C4-2B (cell line): Measurements from ENCODE around the gene THEM4.

ENCODE experiments used
- ZFX ChIP-seq: fragments of 450-650 bp; IDR thresholded peaks from 2 replicates; pipeline ENCODE4 v1.6.1; 2017
- TF ChIP-seq, protein P1 (sequence below): fragments of 450-650 bp; conservative IDR thresholded peaks from 2 replicates; pipeline ENCODE4 v1.5.1; 2017; ENCODE audit warnings: mild to moderate bottlenecking

DNA sequence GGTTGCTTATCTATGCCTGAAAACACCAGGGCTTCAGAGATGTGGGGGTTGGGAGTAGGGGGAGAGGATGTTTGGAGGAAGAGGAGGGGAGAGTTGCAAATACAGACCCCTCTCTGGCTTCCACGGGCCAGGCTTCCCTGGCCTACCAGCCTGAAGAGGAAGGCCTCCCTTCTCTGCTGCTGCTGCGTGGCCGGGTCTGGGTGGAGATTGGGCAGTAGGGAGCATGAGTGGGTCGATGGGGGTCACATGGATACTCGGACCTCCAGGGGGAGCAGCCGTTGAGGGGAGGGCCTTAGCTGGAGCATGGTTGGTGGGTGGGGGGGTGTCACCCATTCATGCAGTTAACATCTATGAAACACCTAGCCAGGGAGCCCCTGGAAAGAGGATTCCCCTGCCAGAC, 79.3 kb downstream of the THEM4 start:
- TF ChIP-seq, protein P1, sequence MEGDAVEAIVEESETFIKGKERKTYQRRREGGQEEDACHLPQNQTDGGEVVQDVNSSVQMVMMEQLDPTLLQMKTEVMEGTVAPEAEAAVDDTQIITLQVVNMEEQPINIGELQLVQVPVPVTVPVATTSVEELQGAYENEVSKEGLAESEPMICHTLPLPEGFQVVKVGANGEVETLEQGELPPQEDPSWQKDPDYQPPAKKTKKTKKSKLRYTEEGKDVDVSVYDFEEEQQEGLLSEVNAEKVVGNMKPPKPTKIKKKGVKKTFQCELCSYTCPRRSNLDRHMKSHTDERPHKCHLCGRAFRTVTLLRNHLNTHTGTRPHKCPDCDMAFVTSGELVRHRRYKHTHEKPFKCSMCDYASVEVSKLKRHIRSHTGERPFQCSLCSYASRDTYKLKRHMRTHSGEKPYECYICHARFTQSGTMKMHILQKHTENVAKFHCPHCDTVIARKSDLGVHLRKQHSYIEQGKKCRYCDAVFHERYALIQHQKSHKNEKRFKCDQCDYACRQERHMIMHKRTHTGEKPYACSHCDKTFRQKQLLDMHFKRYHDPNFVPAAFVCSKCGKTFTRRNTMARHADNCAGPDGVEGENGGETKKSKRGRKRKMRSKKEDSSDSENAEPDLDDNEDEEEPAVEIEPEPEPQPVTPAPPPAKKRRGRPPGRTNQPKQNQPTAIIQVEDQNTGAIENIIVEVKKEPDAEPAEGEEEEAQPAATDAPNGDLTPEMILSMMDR = no peak
- TF ChIP-seq ZFX = no peak
